Liver (tissue), 9 donors: ENCODE results near the gene RHOT1. TPM values are rescaled to one million over a fixed set of nuclear protein-coding genes. Genes with fewer than 3 reads are reported as not detected.

ENCODE experiments used
- DNase-seq: peaks from one replicate; pipeline ENCODE4 v3.0.0-alpha.2; 2017; ENCODE audit warnings: low spot score
- H3K27ac ChIP-seq, 2 donors: one replicate each; pipeline ENCODE4 v1.7.0; 2013; ENCODE audit warnings: inconsistent platforms in 2 of 2, low read length in 2 of 2, control low read depth in 1 of 2, low read depth in 1 of 2, mild to moderate bottlenecking in 1 of 2
- H3K27me3 ChIP-seq, 4 donors: one replicate each; pipeline versions ENCODE4 v1.6.1 to v1.7.0; 2013; ENCODE audit warnings: low read length in 3 of 4, inconsistent platforms in 1 of 4, mild to moderate bottlenecking in 1 of 4, moderate library complexity in 1 of 4; ENCODE audit not compliant: control insufficient read depth in 4 of 4, insufficient read depth in 4 of 4
- H3K36me3 ChIP-seq, 4 donors: one replicate each; pipeline versions ENCODE4 v1.6.1 to v1.7.0; 2013; ENCODE audit warnings: low read length in 3 of 4, mild to moderate bottlenecking in 3 of 4, low read depth in 1 of 4, moderate library complexity in 1 of 4; ENCODE audit not compliant: control insufficient read depth in 4 of 4, insufficient read depth in 3 of 4
- H3K4me1 ChIP-seq, 4 donors: one replicate each; pipeline versions ENCODE4 v1.6.1 to v1.7.0; 2013; ENCODE audit warnings: low read length in 3 of 4, mild to moderate bottlenecking in 3 of 4, moderate library complexity in 1 of 4; ENCODE audit not compliant: control insufficient read depth in 4 of 4, insufficient read depth in 4 of 4
- H3K4me3 ChIP-seq, 3 donors: one replicate each; pipeline versions ENCODE4 v1.6.1 to v1.7.0; 2013; ENCODE audit warnings: low read length in 3 of 3, control low read depth in 1 of 3, low read depth in 1 of 3, mild to moderate bottlenecking in 1 of 3
- H3K9ac ChIP-seq, 2 donors: one replicate each; pipeline ENCODE4 v1.7.0; 2013; ENCODE audit warnings: low read length in 2 of 2, mild to moderate bottlenecking in 2 of 2, moderate library complexity in 2 of 2, control low read depth in 1 of 2, low read depth in 1 of 2
- H3K9me3 ChIP-seq, 4 donors: one replicate each; pipeline versions ENCODE4 v1.6.1 to v1.7.0; 2013; ENCODE audit warnings: low read length in 3 of 4; ENCODE audit not compliant: control insufficient read depth in 4 of 4
- EGR1 ChIP-seq, 2 donors: IDR thresholded peaks; 2 replicates each; pipeline ENCODE4 v1.6.1; 2016 to 2018; ENCODE audit warnings: antibody characterized with exemption in 2 of 2, low read depth in 2 of 2
- FOXA1 ChIP-seq: IDR thresholded peaks from 2 replicates; pipeline ENCODE4 v1.6.1; 2016; ENCODE audit warnings: antibody characterized with exemption
- FOXA2 ChIP-seq: IDR thresholded peaks from 2 replicates; pipeline ENCODE4 v1.6.1; 2016; ENCODE audit warnings: antibody characterized with exemption
- HNF4A ChIP-seq, 2 donors: conservative IDR thresholded peaks; 2 replicates each; pipeline ENCODE4 v1.6.1; 2016; ENCODE audit warnings: antibody characterized with exemption in 2 of 2, mild to moderate bottlenecking in 2 of 2
- HNF4G ChIP-seq: IDR thresholded peaks from 2 replicates; pipeline ENCODE4 v1.6.1; 2016; ENCODE audit warnings: antibody characterized with exemption
- JUND ChIP-seq, 2 donors: IDR thresholded peaks; 2 replicates each; pipeline ENCODE4 v1.6.1; 2016; ENCODE audit warnings: antibody characterized with exemption in 2 of 2
- MAX ChIP-seq: IDR thresholded peaks from 2 replicates; pipeline ENCODE4 v1.6.1; 2016; ENCODE audit warnings: antibody characterized with exemption
- RAD21 ChIP-seq, 2 donors: IDR thresholded peaks; 2 replicates each; pipeline ENCODE4 v1.6.1; 2016; ENCODE audit warnings: antibody characterized with exemption in 2 of 2, mild to moderate bottlenecking in 2 of 2
- REST ChIP-seq: IDR thresholded peaks from 2 replicates; pipeline ENCODE4 v1.6.1; 2016; ENCODE audit warnings: antibody characterized with exemption, mild to moderate bottlenecking
- RXRA ChIP-seq, 2 donors: IDR thresholded peaks; 2 replicates each; pipeline ENCODE4 v1.6.1; 2017 to 2018; ENCODE audit warnings: antibody characterized with exemption in 2 of 2, mild to moderate bottlenecking in 1 of 2
- SP1 ChIP-seq: IDR thresholded peaks from 2 replicates; pipeline ENCODE4 v1.6.1; 2018; ENCODE audit warnings: antibody characterized with exemption, mild to moderate bottlenecking
- TAF1 ChIP-seq: conservative IDR thresholded peaks from 2 replicates; pipeline ENCODE4 v1.6.1; 2016; ENCODE audit warnings: antibody characterized with exemption, mild to moderate bottlenecking
- YY1 ChIP-seq: IDR thresholded peaks from 2 replicates; pipeline ENCODE4 v1.6.1; 2016; ENCODE audit warnings: antibody characterized with exemption, mild to moderate bottlenecking
- ZBTB33 ChIP-seq: IDR thresholded peaks from 2 replicates; pipeline ENCODE4 v1.6.1; 2016; ENCODE audit warnings: antibody characterized with exemption
- WGBS: extraction: QIAGEN DNeasy Blood & Tissue Kit; methylation state at CpG from one replicate; pipeline ENCODE4 v1.1.7; 2013; 5-methylcytosine and 5-hydroxymethylcytosine counted together
- polyA plus RNA-seq, 2 donors: library from polyadenylated mRNA; stranded (reverse) in 1 of 2; unstranded in 1 of 2; fragments of 200-250 nt in 1 of 2; fragments of >200 nt in 1 of 2; fragmentation: Nextera tagmentation in 1 of 2; extraction: Ambion mirVana in 1 of 2; gene quantifications; one replicate each; pipeline versions ENCODE4 v1.2.1 to v1.2.3, GENCODE V29; 2013 to 2015
- total RNA-seq, 2 donors: library from RNA; depleted of rRNA; stranded (reverse); fragments of >200 nt; gene quantifications; one replicate each; pipeline ENCODE4 v1.2.3, GENCODE V29; 2014
- TF ChIP-seq, protein P1 (sequence below): IDR thresholded peaks from 2 replicates; pipeline ENCODE4 v1.6.1; 2016; ENCODE audit warnings: antibody characterized with exemption
- donor health status: healthy.
- donor health status: healthy.
- donor health status: healthy.
- donor health status: healthy.
- donor health status: healthy.

The RHOT1 gene
- total and polyA plus RNA-seq, 4 donors: 8.1 to 43.4 (median 17.1) TPM

DNA sequence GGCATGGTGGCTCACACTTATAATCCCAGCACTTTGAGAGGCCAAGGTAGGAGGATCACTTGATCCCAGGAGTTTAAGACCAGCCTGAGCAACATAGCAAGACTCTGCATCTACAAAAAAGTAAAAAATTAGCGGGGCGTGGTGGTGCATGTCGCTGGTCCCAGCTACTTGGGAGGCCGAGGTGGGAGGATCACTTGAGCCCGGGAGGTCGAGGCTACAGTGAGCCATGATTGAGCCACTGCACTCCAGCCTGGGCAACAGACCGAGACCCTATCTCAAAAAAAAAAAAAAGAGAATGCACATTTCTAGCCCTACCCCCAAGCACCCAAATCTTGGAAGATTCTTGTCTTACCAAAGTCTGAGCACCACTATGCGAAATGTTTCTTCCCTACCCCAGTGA lies 15.6 kb upstream of the RHOT1 start:
- 96% methylated on average over 8 of the region's 8 CpGs for WGBS
- H3K4me1 ChIP-seq: peaks cover 7 to 24% (median 20%) of the 10 kb centered on the region in 4 donors

More for the DNA sequence above, 15.6 kb upstream of the RHOT1 start:
- Histone ChIP-seq H3K36me3 (no peaks in the 10 kb centered on the region), H3K9ac (no peak overlapping the region), H3K27me3 (no peaks in the 10 kb centered on the region), H3K9me3 (no peaks in the 10 kb centered on the region), H3K4me3 (no peak overlapping the region), H3K27ac (peak overlapping the region; percentile 84 to 89)
- TF ChIP-seq SP1: no peak
- TF ChIP-seq TAF1: no peak
- TF ChIP-seq HNF4G: no peak
- TF ChIP-seq YY1: no peak
- TF ChIP-seq ZBTB33: no peak
- TF ChIP-seq HNF4A (conservative IDR thresholded peaks at IDR 0.05): no peak
- no peak for TF ChIP-seq FOXA1
- TF ChIP-seq, protein P1, sequence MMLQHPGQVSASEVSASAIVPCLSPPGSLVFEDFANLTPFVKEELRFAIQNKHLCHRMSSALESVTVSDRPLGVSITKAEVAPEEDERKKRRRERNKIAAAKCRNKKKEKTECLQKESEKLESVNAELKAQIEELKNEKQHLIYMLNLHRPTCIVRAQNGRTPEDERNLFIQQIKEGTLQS: no peak
- TF ChIP-seq MAX: no peak
- no peak for TF ChIP-seq JUND (IDR thresholded peaks at IDR 0.05)
- no peak for TF ChIP-seq RXRA (IDR thresholded peaks at IDR 0.05)
- no peak for TF ChIP-seq REST
- TF ChIP-seq EGR1 (IDR thresholded peaks at IDR 0.05; ENCODE audit: low read depth in 2 of 2): no peak
- no peak for TF ChIP-seq FOXA2
- TF ChIP-seq RAD21 (IDR thresholded peaks at IDR 0.05): no peak
- no peak for DNase-seq
